Neutrophil (primary cell): ENCODE results near the gene ABCA2.

Experiments used
- H3K27ac ChIP-seq: fragments of 200-600 bp; sonication (generic); 2 replicates; pipeline ENCODE4 v1.5.1; 2016; ENCODE audit warnings: mild to moderate bottlenecking, moderate library complexity
- H3K27me3 ChIP-seq: fragments of 200-600 bp; sonication (generic); 2 replicates; pipeline ENCODE4 v1.6.0; 2016; ENCODE audit warnings: mild to moderate bottlenecking
- H3K36me3 ChIP-seq: fragments of 200-600 bp; sonication (generic); 2 replicates; pipeline ENCODE4 v1.5.1; 2017
- H3K4me1 ChIP-seq, 2 experiments: fragments of 200-600 bp in 1 of 2; sonication (generic) in 1 of 2; 1 replicate in 1 of 2; 2 replicates in 1 of 2; pipeline versions ENCODE4 v1.5.1 to v1.6.1; 2013 to 2016; ENCODE audit warnings: low read depth in 1 of 2, low read length in 1 of 2, mild to moderate bottlenecking in 1 of 2, moderate library complexity in 1 of 2; ENCODE audit not compliant: control insufficient read depth in 1 of 2, insufficient read depth in 1 of 2
- H3K4me3 ChIP-seq, 2 experiments: fragments of 200-600 bp in 1 of 2; sonication (generic) in 1 of 2; 1 replicate in 1 of 2; 2 replicates in 1 of 2; pipeline ENCODE4 v1.5.1; 2013 to 2016; ENCODE audit warnings: low read depth in 1 of 2, low read length in 1 of 2, mild to moderate bottlenecking in 1 of 2, moderate library complexity in 1 of 2
- H3K9me3 ChIP-seq: fragments of 200-600 bp; sonication (generic); 2 replicates; pipeline ENCODE4 v1.5.1; 2016
- CTCF ChIP-seq: fragments of 200-600 bp; sonication (generic); IDR thresholded peaks from 2 replicates; pipeline ENCODE4 v1.5.1; 2016; ENCODE audit warnings: antibody characterized with exemption

The ABCA2 gene

GRCh38 chr9:137027369-137028262 is at the start of gene ABCA2:
Gene ABCA2 (minus strand): TSS chr9:137028237. CDS start chr9:137028140, 97 bp downstream.
- peak within 1 kb of the TSS; percentile 91 for H3K27ac ChIP-seq
- peak within 1 kb of the TSS; percentile 83 to 86 for H3K4me3 ChIP-seq
- no peak for TF ChIP-seq CTCF
- H3K27me3 ChIP-seq, result peaks cover 10% of the 10 kb centered on the region
- no peaks in the 10 kb centered on the region for H3K9me3 ChIP-seq
- H3K4me1 ChIP-seq, result peaks cover 44 to 49% of the 10 kb centered on the region in 2 experiments
- H3K36me3 ChIP-seq, result peaks cover 20% of the 10 kb centered on the region

- peak within 1 kb of the TSS; percentile 28 to 32 for H3K4me3 ChIP-seq
- no peak for TF ChIP-seq CTCF
- H3K27ac ChIP-seq, result no peak within 1 kb of the TSS
- H3K36me3 ChIP-seq, result no peaks in the 10 kb centered on the region
- peaks cover 60% of the 10 kb centered on the region for H3K27me3 ChIP-seq
- no peaks in the 10 kb centered on the region for H3K9me3 ChIP-seq
- peaks cover 39 to 40% of the 10 kb centered on the region in 2 experiments for H3K4me1 ChIP-seq
These were observed 49.1 kb upstream of the ABCA2 start, which contains the start of gene UAP1L1 for GRCh38 chr9:137077010-137077747. Gene UAP1L1 (plus strand): TSS chr9:137077517. CDS start chr9:137077533, 16 bp downstream.

- Histone ChIP-seq H3K27ac (no peak overlapping the region), H3K4me3 (peak overlapping the region in 1 of 2 experiments; percentile 20), H3K9me3 (no peaks in the 10 kb centered on the region), H3K4me1 (peaks cover 44 to 46% of the 10 kb centered on the region in 2 experiments), H3K27me3 (peaks cover 61% of the 10 kb centered on the region), H3K36me3 (no peaks in the 10 kb centered on the region)
- no peak for TF ChIP-seq CTCF
These were observed 48.6 kb upstream of the ABCA2 start for GRCh38 chr9:137076636-137077009.

GRCh38 chr9:137075275-137075775 is 47.3 kb upstream of the ABCA2 start:
- H3K4me3 ChIP-seq, result no peak overlapping the region
- H3K27ac ChIP-seq, result no peak overlapping the region
- peaks cover 72% of the 10 kb centered on the region for H3K27me3 ChIP-seq
- H3K9me3 ChIP-seq, result no peaks in the 10 kb centered on the region
- no peak for TF ChIP-seq CTCF
- peaks cover 56 to 57% of the 10 kb centered on the region in 2 experiments for H3K4me1 ChIP-seq
- H3K36me3 ChIP-seq, result no peaks in the 10 kb centered on the region

GRCh38 chr9:137074657-137075274 is 46.7 kb upstream of the ABCA2 start:
- Histone ChIP-seq H3K4me1 (peaks cover 58 to 61% of the 10 kb centered on the region in 2 experiments), H3K4me3 (no peak overlapping the region), H3K9me3 (no peaks in the 10 kb centered on the region), H3K27me3 (peaks cover 72% of the 10 kb centered on the region), H3K27ac (no peak overlapping the region), H3K36me3 (no peaks in the 10 kb centered on the region)
- TF ChIP-seq CTCF, result no peak
